HG02763 (cell line): ENCODE results near the gene LNPK.
"Not testable (repeated sequence)": the region's sequence is repeated elsewhere in the genome, so short reads cannot be mapped to it uniquely, and the experiment has no call there.

ENCODE experiments used
- ATAC-seq: cut with Tn5 transposase; IDR thresholded peaks from one replicate; pipeline ENCODE4 v1.9.1; 2021; ENCODE audit warnings: mild to moderate bottlenecking, moderate library complexity; ENCODE audit not compliant: unreplicated experiment

Gene LNPK

DNA sequence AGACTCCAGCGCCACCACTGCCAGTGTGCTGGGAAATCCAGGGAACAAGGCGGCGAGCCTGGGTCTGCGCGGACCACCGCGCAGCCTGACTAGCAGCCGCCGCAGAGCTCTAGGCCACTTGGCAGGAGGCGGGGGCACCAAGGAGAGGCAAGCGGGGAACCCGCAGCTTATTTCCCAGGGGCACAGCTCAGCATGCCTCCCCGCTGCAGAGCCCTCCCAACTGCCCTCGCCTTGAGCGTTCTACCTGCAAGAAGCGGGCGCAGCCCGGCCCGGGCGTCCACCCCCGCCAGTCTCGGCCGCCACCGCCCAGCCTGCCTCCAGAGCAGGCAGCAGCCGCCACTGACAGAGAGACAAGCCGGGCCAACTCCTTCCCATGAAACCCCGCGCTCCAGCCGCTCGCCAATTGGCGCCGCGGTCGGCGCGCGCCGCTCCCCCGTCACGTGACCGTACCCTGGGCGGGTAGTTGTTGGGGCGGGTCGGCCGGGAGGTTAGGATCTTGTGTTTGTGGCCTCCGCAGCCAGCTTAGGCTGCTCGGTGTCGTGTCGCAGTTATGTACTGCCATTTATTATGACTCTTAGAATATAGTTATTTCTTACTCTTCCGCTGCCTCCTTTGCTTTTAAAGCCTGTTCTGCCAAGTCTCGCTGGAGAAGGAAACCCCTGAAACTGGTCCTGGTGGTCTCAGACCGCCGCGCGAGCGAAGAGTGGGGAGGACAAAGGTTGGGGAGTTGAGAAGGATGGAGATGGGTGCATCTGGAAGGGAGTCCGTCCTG is at the start of gene LNPK:
LNPK (minus strand) TSS at position 352 of the 772 bp plus-strand sequence. CDS start 6,683 bp downstream, outside the sequence.
- ATAC-seq: peak; percentile 94

DNA sequence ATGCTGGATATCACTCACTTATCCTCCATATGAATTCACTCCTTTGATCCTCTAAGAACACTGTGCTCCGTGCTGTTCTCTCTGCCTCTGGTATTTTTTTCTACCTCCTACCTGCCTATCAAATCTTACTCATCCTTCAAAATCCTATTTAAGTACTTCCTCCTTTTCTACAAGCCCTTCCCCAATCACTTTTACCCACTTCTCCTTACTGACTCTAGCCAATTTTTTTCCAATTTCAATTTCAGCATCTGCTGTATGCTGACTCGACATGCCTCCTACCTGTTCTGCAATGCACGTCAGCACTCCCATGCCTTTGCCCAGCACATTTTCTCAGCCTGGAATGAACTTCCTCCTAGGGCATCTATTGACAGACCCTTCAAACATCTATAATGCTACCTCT is 37.3 kb upstream of the LNPK start:
- no peak for ATAC-seq

GRCh38 chr2:176038694-176039093 is 36.6 kb upstream of the LNPK start:
- no peak for ATAC-seq

GRCh38 chr2:176035013-176035691 is 33.1 kb upstream of the LNPK start:
- ATAC-seq: no peak

DNA sequence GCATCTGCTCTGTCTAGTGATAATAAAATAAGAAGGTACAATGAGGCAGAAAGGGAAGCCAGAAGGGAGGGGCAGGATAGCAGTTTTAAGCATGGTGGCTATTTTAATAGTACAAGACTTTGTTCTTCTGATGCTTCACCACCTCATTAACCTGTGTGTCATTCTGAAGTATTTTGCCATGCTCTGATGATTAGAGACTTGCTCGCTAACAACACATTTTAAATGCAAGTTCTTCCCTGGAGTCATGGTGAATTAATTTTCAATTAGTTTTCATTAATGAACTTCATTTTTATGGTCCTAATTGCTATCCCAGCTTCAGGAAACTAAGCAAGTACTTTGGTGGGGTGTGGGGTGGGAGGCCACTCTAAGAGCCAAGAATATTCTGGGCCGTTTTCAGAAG is 25.7 kb upstream of the LNPK start:
- ATAC-seq: no peak

DNA sequence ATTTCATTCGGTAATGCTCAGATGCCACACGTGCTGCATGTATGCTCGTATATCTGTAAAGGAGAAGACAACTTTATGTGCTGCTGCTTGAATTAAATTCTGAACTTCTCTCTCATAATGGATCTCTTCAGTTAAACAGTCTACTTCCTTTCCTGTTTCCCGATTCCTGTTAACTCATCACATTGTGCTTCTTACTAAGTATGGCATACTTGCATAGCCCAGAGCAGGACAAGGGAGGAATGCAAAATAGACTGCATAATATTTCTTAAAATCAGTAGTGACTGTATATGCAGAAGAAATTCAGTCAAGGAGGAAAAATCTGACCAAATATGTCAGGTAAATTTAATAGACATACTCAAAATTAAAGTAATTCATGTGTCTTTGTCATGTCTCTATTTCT is 23.9 kb upstream of the LNPK start:
- no peak for ATAC-seq

- ATAC-seq: no peak
These were observed 22.0 kb upstream of the LNPK start for GRCh38 chr2:176024083-176024482.

DNA sequence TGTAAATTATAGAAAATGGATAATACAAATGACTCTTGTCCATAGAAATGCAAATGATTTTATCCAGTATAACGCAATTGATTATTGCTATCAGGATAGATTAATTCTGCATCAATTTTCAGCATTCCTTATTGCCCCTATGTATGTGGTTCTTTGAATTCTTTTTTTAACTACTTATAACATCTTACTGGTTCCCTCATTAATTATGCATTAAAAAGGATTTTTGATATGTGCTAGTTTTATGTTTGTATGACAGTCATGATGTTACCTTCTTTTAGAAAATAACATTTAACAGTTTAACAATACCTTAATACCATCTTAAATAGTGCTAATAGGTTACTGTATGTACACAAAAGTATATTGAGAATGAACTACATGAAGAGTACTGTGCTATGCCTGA is 20.0 kb upstream of the LNPK start:
- no peak for ATAC-seq

DNA sequence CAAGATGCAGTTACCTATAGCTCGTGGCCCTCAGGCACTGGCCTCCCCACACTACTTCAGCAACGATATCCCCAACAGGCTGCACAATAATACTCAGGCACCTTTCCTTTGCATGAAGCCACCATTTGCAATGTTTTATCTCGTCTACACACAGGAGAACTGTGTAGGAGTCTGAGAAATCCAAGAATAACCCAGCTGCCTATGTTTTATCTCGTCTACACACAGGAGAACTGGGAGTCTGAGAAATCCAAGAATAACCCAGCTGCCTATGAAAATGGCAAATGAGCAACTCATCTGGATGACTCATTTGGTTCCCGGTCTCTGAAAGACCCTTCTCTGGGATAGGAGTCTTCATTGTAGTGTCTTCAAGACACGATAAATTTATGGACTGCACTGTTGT is 18.3 kb upstream of the LNPK start:
- no peak for ATAC-seq

GRCh38 chr2:176018708-176019107 is 16.6 kb upstream of the LNPK start:
- ATAC-seq: no peak

DNA sequence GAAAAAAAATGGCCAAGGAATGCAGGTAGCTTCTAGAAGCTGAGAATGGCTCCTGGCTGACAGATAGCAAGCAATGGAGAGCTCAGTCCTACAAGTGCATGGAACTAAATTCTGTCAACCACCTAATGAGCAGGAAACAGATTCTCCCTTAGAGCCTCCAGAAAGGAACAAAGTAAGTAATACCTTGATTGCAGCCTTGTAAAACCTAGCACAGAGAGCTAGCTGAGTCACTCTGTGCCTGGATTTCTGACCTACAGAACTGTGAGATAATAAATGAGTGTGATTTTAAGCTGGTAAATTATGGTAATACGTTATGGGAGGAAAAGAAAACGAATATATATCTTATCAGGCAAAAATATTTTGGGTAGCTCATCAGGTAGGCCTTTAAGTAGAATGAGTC is 7.4 kb upstream of the LNPK start:
- ATAC-seq: no peak

GRCh38 chr2:176004934-176005333 is 2.9 kb upstream of the LNPK start:
- no peak for ATAC-seq

DNA sequence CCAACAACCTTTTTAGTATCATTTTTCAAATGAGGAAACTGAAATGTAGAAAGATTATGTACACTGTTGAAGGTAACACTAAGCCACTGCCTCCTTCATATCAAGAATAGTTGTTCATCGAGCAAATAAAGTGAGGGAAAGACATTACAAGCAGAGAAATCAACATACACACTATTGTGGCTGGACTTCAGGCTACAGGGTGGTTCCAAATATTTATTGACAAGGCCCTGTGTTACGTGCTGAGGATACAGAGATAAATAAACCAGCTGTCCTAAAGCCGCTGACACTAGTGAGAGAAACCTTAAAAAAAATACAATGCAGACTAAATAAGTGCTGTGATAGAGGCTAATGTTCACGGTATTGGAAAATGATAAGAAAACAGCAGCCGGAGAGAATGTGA is 1.9 kb upstream of the LNPK start:
- ATAC-seq: no peak

GRCh38 chr2:176002688-176003210 is 682 bp upstream of the LNPK start:
- ATAC-seq: no peak

- ATAC-seq: peak; percentile 49
These were observed 669 bp downstream of the LNPK start for GRCh38 chr2:176001281-176001915.

- ATAC-seq: no peak
These were observed 2.7 kb downstream of the LNPK start for GRCh38 chr2:175999283-175999819.

DNA sequence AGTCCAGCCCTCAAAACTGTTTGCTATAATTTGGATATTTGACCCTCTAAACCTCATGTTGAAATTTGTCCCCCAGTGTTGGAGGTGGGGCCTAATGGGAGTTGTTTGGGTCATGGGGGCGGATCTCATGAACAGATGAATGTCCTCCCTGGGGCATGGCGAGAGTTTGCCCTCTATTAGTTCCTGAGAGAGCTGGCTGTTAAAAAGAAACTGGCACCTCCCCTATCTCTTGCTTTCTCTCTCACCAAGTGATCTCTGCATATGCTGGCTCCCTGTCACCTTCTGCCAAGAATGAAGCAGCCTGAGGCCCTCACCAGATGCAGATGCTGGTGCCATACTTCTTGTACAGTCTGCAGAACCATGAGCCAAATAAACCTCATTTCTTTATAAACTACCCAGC is 12.0 kb downstream of the LNPK start:
- no peak for ATAC-seq

- ATAC-seq: not testable (repeated sequence)
These were observed 14.9 kb downstream of the LNPK start for GRCh38 chr2:175987126-175987525.

GRCh38 chr2:175984846-175985245 is 17.2 kb downstream of the LNPK start:
- ATAC-seq: no peak

DNA sequence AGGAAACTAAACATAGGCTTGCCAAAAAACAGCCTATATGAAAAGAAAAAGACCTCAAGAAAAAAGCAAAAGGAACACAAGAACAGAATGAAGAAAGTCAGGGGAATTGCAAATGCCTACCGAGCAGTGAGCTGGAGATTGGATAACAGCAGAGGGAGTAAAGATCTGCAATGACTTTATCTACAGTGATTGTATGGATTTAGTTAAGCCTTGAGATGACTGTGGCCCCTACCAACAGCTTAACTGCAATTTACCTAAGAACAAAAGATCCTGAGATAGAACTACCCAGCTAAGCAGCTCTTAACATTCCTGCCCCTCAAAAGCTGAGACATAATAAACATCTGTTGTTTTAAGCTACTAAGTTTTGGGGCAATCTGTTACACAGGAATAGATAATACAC is 20.5 kb downstream of the LNPK start:
- no peak for ATAC-seq

DNA sequence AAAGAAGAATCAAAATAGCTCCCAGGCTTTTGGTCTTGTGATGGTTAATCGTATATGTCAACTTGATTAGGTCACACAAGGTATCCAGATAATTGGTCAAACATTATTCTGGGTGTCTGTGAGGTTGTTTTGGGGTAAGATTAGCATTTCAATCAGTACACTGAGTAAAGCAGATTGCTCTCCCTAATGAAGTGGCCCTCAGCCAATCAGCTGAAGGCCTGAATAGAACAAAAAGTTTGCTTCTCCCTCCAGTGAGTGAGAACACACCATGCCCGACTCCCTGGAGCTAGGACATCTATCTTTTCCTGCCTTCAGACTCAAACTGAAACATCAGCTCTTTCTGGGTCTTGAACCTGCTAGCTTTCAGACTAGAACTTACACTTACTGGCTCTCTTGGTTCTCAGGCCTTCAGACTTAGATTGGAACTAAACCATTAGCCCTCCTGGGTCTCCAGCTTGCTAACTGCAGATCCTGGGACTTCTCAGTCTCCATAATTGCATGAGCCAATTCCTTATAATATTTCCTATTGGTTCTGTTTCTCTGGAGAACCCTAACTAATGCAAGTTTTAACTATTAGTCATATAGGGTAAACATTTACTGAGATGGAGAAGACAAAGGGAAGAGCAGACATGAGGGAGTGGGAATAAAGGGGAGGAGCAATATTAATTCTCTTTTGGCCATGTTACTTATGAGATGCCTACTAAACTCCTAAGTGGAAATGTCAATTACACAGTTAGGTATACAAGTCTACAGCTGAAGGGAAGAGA is 25.5 kb downstream of the LNPK start:
- no peak for ATAC-seq
